ENCODE data around the gene UGT1A8. TPM values are rescaled to one million over a fixed set of nuclear protein-coding genes. Genes with fewer than 3 reads are reported as not detected.

UGT1A8 gene
- total and polyA plus RNA-seq, 9 of the 15 experiments (the other 6 are each of a cell fraction or from before 2014, with no cell fraction given), result 0.04 TPM; not detected in 8

DNA sequence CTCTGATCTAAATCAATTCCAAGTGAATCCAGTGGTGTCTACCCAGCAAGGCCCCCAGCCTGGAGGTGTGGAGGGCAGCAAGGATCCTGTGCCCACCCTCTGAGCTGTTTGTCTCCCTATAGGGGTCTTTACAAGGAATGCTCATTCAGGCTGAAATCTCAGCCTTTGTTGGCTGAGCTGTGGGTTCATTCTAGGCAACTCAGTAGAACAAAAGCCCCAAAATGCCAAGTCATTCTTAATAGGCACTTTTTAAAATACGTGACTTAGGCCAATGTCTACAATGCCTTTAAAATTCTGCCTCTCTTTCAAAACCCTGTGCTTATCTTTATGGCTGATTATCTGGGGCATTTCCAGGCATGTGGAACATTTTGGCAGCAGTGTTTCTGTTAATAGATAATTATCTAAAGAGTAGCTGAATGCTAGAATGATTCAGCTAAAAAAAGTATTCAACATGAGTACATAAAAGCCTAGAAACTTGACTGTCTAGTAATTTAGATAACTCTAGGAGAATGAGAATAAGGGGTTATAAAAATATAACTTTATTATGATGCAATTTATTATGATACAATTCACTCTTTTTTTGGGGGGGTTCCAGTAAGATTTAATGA is 82.7 kb downstream of the UGT1A8 start (continued):
- TF ChIP-seq, protein P1, sequence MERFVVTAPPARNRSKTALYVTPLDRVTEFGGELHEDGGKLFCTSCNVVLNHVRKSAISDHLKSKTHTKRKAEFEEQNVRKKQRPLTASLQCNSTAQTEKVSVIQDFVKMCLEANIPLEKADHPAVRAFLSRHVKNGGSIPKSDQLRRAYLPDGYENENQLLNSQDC (CRISPR knock-in tag; IDR thresholded peaks at IDR 0.05), result no peak
- TF ChIP-seq, protein P2, sequence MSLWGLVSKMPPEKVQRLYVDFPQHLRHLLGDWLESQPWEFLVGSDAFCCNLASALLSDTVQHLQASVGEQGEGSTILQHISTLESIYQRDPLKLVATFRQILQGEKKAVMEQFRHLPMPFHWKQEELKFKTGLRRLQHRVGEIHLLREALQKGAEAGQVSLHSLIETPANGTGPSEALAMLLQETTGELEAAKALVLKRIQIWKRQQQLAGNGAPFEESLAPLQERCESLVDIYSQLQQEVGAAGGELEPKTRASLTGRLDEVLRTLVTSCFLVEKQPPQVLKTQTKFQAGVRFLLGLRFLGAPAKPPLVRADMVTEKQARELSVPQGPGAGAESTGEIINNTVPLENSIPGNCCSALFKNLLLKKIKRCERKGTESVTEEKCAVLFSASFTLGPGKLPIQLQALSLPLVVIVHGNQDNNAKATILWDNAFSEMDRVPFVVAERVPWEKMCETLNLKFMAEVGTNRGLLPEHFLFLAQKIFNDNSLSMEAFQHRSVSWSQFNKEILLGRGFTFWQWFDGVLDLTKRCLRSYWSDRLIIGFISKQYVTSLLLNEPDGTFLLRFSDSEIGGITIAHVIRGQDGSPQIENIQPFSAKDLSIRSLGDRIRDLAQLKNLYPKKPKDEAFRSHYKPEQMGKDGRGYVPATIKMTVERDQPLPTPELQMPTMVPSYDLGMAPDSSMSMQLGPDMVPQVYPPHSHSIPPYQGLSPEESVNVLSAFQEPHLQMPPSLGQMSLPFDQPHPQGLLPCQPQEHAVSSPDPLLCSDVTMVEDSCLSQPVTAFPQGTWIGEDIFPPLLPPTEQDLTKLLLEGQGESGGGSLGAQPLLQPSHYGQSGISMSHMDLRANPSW (CRISPR knock-in tag; IDR thresholded peaks at IDR 0.05), result no peak
- TF ChIP-seq, protein P3, sequence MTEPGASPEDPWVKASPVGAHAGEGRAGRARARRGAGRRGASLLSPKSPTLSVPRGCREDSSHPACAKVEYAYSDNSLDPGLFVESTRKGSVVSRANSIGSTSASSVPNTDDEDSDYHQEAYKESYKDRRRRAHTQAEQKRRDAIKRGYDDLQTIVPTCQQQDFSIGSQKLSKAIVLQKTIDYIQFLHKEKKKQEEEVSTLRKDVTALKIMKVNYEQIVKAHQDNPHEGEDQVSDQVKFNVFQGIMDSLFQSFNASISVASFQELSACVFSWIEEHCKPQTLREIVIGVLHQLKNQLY (CRISPR knock-in tag; conservative IDR thresholded peaks at IDR 0.05), result no peak
- TF ChIP-seq PHF8 (IDR thresholded peaks at IDR 0.05; ENCODE audit: borderline replicate concordance, low read length) (no peak), ZSCAN29 (IDR thresholded peaks at IDR 0.05) (no peak), KDM1A (IDR thresholded peaks at IDR 0.05) (peak; percentile 48 to 57; a peak in 3 of 4 replicates), ATF1 (CRISPR knock-in tag; IDR thresholded peaks at IDR 0.05) (no peak), ATF1 (tag; IDR thresholded peaks at IDR 0.05) (peak; percentile 28; the same call in 1 of the 2 replicates), CXXC5 (CRISPR knock-in tag; IDR thresholded peaks at IDR 0.05) (peak; percentile 40; the same call in 1 of the 2 replicates), XRCC3 (IDR thresholded peaks at IDR 0.05) (no peak), FOSL1 (tag; conservative IDR thresholded peaks at IDR 0.05) (peak; percentile 31; the same call in 1 of the 2 replicates), ZNF830 (CRISPR knock-in tag; IDR thresholded peaks at IDR 0.05) (no peak), TRIM24 (IDR thresholded peaks at IDR 0.05) (peak; percentile 17 to 74; a peak in 2 of 4 replicates)
- TF ChIP-seq, protein P4, sequence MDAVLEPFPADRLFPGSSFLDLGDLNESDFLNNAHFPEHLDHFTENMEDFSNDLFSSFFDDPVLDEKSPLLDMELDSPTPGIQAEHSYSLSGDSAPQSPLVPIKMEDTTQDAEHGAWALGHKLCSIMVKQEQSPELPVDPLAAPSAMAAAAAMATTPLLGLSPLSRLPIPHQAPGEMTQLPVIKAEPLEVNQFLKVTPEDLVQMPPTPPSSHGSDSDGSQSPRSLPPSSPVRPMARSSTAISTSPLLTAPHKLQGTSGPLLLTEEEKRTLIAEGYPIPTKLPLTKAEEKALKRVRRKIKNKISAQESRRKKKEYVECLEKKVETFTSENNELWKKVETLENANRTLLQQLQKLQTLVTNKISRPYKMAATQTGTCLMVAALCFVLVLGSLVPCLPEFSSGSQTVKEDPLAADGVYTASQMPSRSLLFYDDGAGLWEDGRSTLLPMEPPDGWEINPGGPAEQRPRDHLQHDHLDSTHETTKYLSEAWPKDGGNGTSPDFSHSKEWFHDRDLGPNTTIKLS (IDR thresholded peaks at IDR 0.05; ENCODE audit: borderline replicate concordance, low read depth), result no peak
- TF ChIP-seq, protein P5, sequence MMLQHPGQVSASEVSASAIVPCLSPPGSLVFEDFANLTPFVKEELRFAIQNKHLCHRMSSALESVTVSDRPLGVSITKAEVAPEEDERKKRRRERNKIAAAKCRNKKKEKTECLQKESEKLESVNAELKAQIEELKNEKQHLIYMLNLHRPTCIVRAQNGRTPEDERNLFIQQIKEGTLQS (IDR thresholded peaks at IDR 0.05), result peak; percentile 53
- TF ChIP-seq, protein P5 (CRISPR knock-in tag; conservative IDR thresholded peaks at IDR 0.05), result no peak
- TF ChIP-seq, protein P6, sequence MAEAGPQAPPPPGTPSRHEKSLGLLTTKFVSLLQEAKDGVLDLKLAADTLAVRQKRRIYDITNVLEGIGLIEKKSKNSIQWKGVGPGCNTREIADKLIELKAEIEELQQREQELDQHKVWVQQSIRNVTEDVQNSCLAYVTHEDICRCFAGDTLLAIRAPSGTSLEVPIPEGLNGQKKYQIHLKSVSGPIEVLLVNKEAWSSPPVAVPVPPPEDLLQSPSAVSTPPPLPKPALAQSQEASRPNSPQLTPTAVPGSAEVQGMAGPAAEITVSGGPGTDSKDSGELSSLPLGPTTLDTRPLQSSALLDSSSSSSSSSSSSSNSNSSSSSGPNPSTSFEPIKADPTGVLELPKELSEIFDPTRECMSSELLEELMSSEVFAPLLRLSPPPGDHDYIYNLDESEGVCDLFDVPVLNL (CRISPR knock-in tag; IDR thresholded peaks at IDR 0.05; ENCODE audit: low read depth), result no peak
- TF ChIP-seq, protein P7, sequence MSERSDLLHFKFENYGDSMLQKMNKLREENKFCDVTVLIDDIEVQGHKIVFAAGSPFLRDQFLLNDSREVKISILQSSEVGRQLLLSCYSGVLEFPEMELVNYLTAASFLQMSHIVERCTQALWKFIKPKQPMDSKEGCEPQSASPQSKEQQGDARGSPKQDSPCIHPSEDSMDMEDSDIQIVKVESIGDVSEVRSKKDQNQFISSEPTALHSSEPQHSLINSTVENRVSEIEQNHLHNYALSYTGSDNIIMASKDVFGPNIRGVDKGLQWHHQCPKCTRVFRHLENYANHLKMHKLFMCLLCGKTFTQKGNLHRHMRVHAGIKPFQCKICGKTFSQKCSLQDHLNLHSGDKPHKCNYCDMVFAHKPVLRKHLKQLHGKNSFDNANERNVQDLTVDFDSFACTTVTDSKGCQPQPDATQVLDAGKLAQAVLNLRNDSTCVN (CRISPR knock-in tag; IDR thresholded peaks at IDR 0.05), result no peak
